Neural cell (in vitro differentiated cells): ENCODE data around the gene NRG3. TPM values are rescaled to one million over a fixed set of nuclear protein-coding genes. Genes with fewer than 3 reads are reported as not detected.

Experiments used
- H2AFZ ChIP-seq: fragments of 200-600, 300-800 bp; sonication (generic), shearing (Covaris generic); 2 replicates; pipeline ENCODE4 v1.6.0; 2014; ENCODE audit warnings: low read depth, mild to moderate bottlenecking, antibody characterized with exemption, low read length, moderate library complexity
- H3F3A ChIP-seq: fragments of 200-600 bp; shearing (Covaris generic); 2 replicates; pipeline ENCODE4 v1.6.1; 2016; ENCODE audit warnings: mild to moderate bottlenecking, moderate library complexity, mixed read lengths, antibody characterized with exemption, low read length; ENCODE audit not compliant: insufficient read depth, poor library complexity, severe bottlenecking
- H3K27ac ChIP-seq: fragments of 200-600, 300-800 bp; sonication (generic), shearing (Covaris generic); 2 replicates; pipeline ENCODE4 v1.5.1; 2014; ENCODE audit warnings: mild to moderate bottlenecking, low read length, moderate library complexity
- H3K27me3 ChIP-seq: fragments of 300-800, 200-600 bp; sonication (generic), shearing (Covaris generic); 2 replicates; pipeline ENCODE4 v1.6.0; 2014; ENCODE audit warnings: mild to moderate bottlenecking, low read depth, low read length, moderate library complexity; ENCODE audit not compliant: insufficient read depth
- H3K36me3 ChIP-seq: fragments of 300-800, 200-600 bp; sonication (generic), shearing (Covaris generic); 2 replicates; pipeline ENCODE4 v1.5.1; 2014; ENCODE audit warnings: mild to moderate bottlenecking, antibody characterized with exemption, low read length, moderate library complexity; ENCODE audit not compliant: insufficient read depth
- H3K4me2 ChIP-seq: fragments of 300-800, 200-600 bp; sonication (generic), shearing (Covaris generic); 2 replicates; pipeline ENCODE4 v1.6.0; 2014; ENCODE audit warnings: mild to moderate bottlenecking, low read length
- H3K4me3 ChIP-seq: fragments of 300-800, 200-600 bp; sonication (generic), shearing (Covaris generic); 2 replicates; pipeline ENCODE4 v1.5.1; 2014; ENCODE audit warnings: mild to moderate bottlenecking, low read length, moderate library complexity
- H3K79me2 ChIP-seq: fragments of 200-600 bp; shearing (Covaris generic); replicated peaks from 2 replicates; pipeline ENCODE4 v1.6.0; 2014; ENCODE audit warnings: mild to moderate bottlenecking, low read length, moderate library complexity; ENCODE audit not compliant: insufficient read depth
- H3K9ac ChIP-seq: fragments of 300-800, 200-600 bp; sonication (generic), shearing (Covaris generic); 2 replicates; pipeline ENCODE4 v1.6.1; 2016; ENCODE audit warnings: mild to moderate bottlenecking, low read length, mixed read lengths
- H3K9me2 ChIP-seq: fragments of 200-600 bp; shearing (Covaris generic); 2 replicates; pipeline ENCODE4 v1.6.1; 2016; ENCODE audit warnings: mild to moderate bottlenecking, low read length, mixed read lengths; ENCODE audit not compliant: insufficient read depth
- H3K9me3 ChIP-seq: fragments of 200-600, 300-800 bp; sonication (generic), shearing (Covaris generic); 2 replicates; pipeline ENCODE4 v1.6.1; 2016; ENCODE audit warnings: mild to moderate bottlenecking, mixed run types, low read length, moderate library complexity, mixed read lengths
- H4K20me1 ChIP-seq: fragments of 200-600 bp; shearing (Covaris generic); 2 replicates; pipeline ENCODE4 v1.6.1; 2016; ENCODE audit warnings: mild to moderate bottlenecking, mixed run types; ENCODE audit not compliant: insufficient read depth
- EP300 ChIP-seq: fragments of 450-650 bp; conservative IDR thresholded peaks from 2 replicates; pipeline ENCODE4 v1.6.1; 2014; ENCODE audit warnings: antibody characterized with exemption, mild to moderate bottlenecking, moderate library complexity; ENCODE audit not compliant: poor library complexity, severe bottlenecking
- EZH2 ChIP-seq: fragments of 200-600, 300-800 bp; shearing (Covaris generic), sonication (generic); IDR thresholded peaks from 2 replicates; pipeline ENCODE4 v1.6.1; 2014; ENCODE audit warnings: antibody characterized with exemption, low read length, borderline replicate concordance, mild to moderate bottlenecking; ENCODE audit not compliant: insufficient read depth, poor library complexity, severe bottlenecking
- MXI1 ChIP-seq: fragments of 450-650 bp; conservative IDR thresholded peaks from 2 replicates; pipeline ENCODE4 v1.6.1; 2014; ENCODE audit warnings: antibody characterized with exemption, mild to moderate bottlenecking; ENCODE audit not compliant: poor library complexity, severe bottlenecking
- POLR2AphosphoS5 ChIP-seq: IDR thresholded peaks from 2 replicates; pipeline ENCODE4 v1.6.1; 2012
- RAD21 ChIP-seq: fragments of 450-650 bp; conservative IDR thresholded peaks from 2 replicates; pipeline ENCODE4 v1.6.1; 2014; ENCODE audit warnings: antibody characterized with exemption, mild to moderate bottlenecking, moderate library complexity
- REST ChIP-seq: IDR thresholded peaks from 2 replicates; pipeline ENCODE4 v1.6.1; 2012; ENCODE audit warnings: borderline replicate concordance
- SMC3 ChIP-seq: fragments of 450-650 bp; conservative IDR thresholded peaks from 2 replicates; pipeline ENCODE4 v1.6.1; 2014; ENCODE audit warnings: antibody characterized with exemption, mild to moderate bottlenecking, moderate library complexity; ENCODE audit not compliant: poor library complexity
- TAF1 ChIP-seq: IDR thresholded peaks from 2 replicates; pipeline ENCODE4 v1.6.1; 2012; ENCODE audit warnings: low read depth
- polyA plus RNA-seq: library from polyadenylated mRNA; depleted of rRNA; stranded (reverse); fragments of >200 nt; gene quantifications from 2 replicates; pipeline ENCODE4 v1.2.3, GENCODE V29; 2014
- TF ChIP-seq, protein P1 (sequence below): fragments of 450-650 bp; IDR thresholded peaks from 2 replicates; pipeline ENCODE4 v1.5.1; 2014; ENCODE audit warnings: antibody characterized with exemption, mild to moderate bottlenecking, moderate library complexity; ENCODE audit not compliant: poor library complexity, severe bottlenecking

The NRG3 gene
- polyA plus RNA-seq, 1 donor from 2014 or later: 14.0 TPM

- no peak overlapping the region for H2AFZ ChIP-seq
- H3K27ac ChIP-seq: no peak overlapping the region
- H3K9me3 ChIP-seq: no peaks in the 10 kb centered on the region
- H3K27me3 ChIP-seq: no peaks in the 10 kb centered on the region
- H3K9ac ChIP-seq: no peak overlapping the region
- H3F3A ChIP-seq: no peaks in the 10 kb centered on the region
- peaks cover 4% of the 10 kb centered on the region for H3K79me2 ChIP-seq
- no peak for TF ChIP-seq RAD21
- no peak overlapping the region for H3K4me2 ChIP-seq
- no peaks in the 10 kb centered on the region for H4K20me1 ChIP-seq
- H3K36me3 ChIP-seq: no peaks in the 10 kb centered on the region
- no peak overlapping the region for H3K4me3 ChIP-seq
- H3K9me2 ChIP-seq: no peaks in the 10 kb centered on the region
Measured at GRCh38 chr10:81886939-81887338, 11.9 kb downstream of the NRG3 start.

DNA sequence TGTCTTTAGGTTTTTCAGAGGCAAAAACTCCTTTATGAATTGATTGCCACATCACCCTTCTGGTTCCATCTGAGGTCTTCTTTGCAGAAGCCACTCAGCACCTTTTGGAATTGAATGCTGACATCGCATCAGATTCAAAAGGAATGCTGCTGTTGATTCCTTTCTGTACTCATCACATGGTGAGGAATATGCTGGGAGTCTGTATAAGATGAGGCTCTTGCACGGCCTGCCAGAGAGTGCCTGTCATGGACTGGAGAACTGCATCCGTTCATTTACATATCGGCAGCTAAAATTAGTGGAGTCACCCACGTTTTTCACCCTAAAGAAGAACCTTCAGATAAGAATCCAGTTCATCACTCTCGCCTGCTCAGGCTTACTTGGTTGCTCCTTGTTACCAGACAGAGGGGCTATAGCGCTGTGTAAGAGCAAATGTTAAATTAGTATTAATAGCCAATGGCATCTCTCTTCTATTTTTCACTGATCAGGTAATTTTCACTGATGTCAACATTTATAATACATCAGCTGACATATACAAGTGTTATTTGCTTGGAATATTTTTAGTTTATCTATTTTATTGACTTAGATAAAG lies 14.3 kb downstream of the NRG3 start:
- peaks cover 7% of the 10 kb centered on the region for H3K79me2 ChIP-seq
- no peak overlapping the region for H2AFZ ChIP-seq
- H3K27me3 ChIP-seq: no peaks in the 10 kb centered on the region
- no peaks in the 10 kb centered on the region for H4K20me1 ChIP-seq
- H3F3A ChIP-seq: no peaks in the 10 kb centered on the region
- TF ChIP-seq TAF1: no peak
- TF ChIP-seq MXI1: no peak
- no peak for TF ChIP-seq EZH2
- no peak for TF ChIP-seq POLR2AphosphoS5
- peak; percentile 58 for TF ChIP-seq SMC3
- TF ChIP-seq RAD21: peak; percentile 67
- TF ChIP-seq, protein P1, sequence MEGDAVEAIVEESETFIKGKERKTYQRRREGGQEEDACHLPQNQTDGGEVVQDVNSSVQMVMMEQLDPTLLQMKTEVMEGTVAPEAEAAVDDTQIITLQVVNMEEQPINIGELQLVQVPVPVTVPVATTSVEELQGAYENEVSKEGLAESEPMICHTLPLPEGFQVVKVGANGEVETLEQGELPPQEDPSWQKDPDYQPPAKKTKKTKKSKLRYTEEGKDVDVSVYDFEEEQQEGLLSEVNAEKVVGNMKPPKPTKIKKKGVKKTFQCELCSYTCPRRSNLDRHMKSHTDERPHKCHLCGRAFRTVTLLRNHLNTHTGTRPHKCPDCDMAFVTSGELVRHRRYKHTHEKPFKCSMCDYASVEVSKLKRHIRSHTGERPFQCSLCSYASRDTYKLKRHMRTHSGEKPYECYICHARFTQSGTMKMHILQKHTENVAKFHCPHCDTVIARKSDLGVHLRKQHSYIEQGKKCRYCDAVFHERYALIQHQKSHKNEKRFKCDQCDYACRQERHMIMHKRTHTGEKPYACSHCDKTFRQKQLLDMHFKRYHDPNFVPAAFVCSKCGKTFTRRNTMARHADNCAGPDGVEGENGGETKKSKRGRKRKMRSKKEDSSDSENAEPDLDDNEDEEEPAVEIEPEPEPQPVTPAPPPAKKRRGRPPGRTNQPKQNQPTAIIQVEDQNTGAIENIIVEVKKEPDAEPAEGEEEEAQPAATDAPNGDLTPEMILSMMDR: peak; percentile 62
- no peak for TF ChIP-seq REST
- TF ChIP-seq EP300: no peak
- H3K9me3 ChIP-seq: no peaks in the 10 kb centered on the region
- no peak overlapping the region for H3K4me2 ChIP-seq
- H3K9ac ChIP-seq: no peak overlapping the region
- no peak overlapping the region for H3K4me3 ChIP-seq
- H3K36me3 ChIP-seq: no peaks in the 10 kb centered on the region
- no peaks in the 10 kb centered on the region for H3K9me2 ChIP-seq
- H3K27ac ChIP-seq: no peak overlapping the region

DNA sequence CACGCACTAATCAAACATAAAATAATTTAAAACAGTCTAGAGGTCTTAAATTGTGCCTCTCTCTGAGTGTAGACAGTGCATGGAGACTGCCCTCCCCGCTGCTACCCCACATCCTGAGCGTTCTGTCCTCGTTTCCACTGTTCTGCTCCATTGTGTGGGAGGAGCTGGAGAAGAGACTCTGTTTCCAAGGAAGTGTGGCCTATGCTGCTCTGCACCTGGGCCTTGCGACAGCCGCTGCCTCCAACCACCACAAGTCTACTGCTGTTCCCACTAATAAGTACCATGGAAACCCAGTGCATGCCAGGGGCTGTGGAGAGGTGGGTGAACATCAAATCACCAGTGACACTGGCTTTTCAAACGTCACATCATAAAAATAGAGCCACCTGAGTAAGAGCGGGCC lies 19.6 kb downstream of the NRG3 start:
- H3K4me2 ChIP-seq: no peak overlapping the region
- no peaks in the 10 kb centered on the region for H4K20me1 ChIP-seq
- H2AFZ ChIP-seq: no peak overlapping the region
- no peaks in the 10 kb centered on the region for H3K36me3 ChIP-seq
- H3K79me2 ChIP-seq: peaks cover 3% of the 10 kb centered on the region
- no peaks in the 10 kb centered on the region for H3K9me2 ChIP-seq
- no peaks in the 10 kb centered on the region for H3K27me3 ChIP-seq
- H3F3A ChIP-seq: no peaks in the 10 kb centered on the region
- H3K9ac ChIP-seq: no peak overlapping the region
- H3K27ac ChIP-seq: no peak overlapping the region
- H3K9me3 ChIP-seq: no peaks in the 10 kb centered on the region
- no peak overlapping the region for H3K4me3 ChIP-seq
- TF ChIP-seq SMC3 (no peak), EZH2 (no peak), REST (no peak), EP300 (no peak), POLR2AphosphoS5 (no peak), RAD21 (no peak), TAF1 (no peak), MXI1 (no peak)
- TF ChIP-seq, protein P1: no peak
